Measurements from ENCODE around the gene SLC9A3.

GRCh38 chr5:443239-444151 lies 80.8 kb downstream of the SLC9A3 start:
- TF ChIP-seq FOXK2 (IDR thresholded peaks at IDR 0.05) = no peak
- no peak for TF ChIP-seq FOXM1 (IDR thresholded peaks at IDR 0.05; ENCODE audit: borderline replicate concordance)
- TF ChIP-seq SUZ12 (IDR thresholded peaks at IDR 0.05) = no peak
- TF ChIP-seq HDGF (IDR thresholded peaks at IDR 0.05; ENCODE audit: borderline replicate concordance) = no peak
- TF ChIP-seq PKNOX1 (IDR thresholded peaks at IDR 0.05) = no peak
- no peak for TF ChIP-seq ARNT (IDR thresholded peaks at IDR 0.05)
- no peak for TF ChIP-seq ELF4 (IDR thresholded peaks at IDR 0.05)
- TF ChIP-seq ZNF384 (IDR thresholded peaks at IDR 0.05) = no peak
- TF ChIP-seq NFRKB (IDR thresholded peaks at IDR 0.05) = no peak
- no peak for TF ChIP-seq FOXA1 (IDR thresholded peaks at IDR 0.05)
- no peak for TF ChIP-seq TARDBP (IDR thresholded peaks at IDR 0.05)
- no peak for TF ChIP-seq BHLHE40 (IDR thresholded peaks at IDR 0.05; ENCODE audit: borderline replicate concordance)
- TF ChIP-seq SP1 (IDR thresholded peaks at IDR 0.05) = no peak
- no peak for TF ChIP-seq CTBP1 (IDR thresholded peaks at IDR 0.05; ENCODE audit: borderline replicate concordance)
